GM18498 (cell line): ENCODE data around the gene MSI2.

ENCODE experiments used
- ATAC-seq: cut with Tn5 transposase; IDR thresholded peaks from one replicate; pipeline ENCODE4 v1.9.1; 2021; ENCODE audit warnings: mild to moderate bottlenecking, moderate library complexity; ENCODE audit not compliant: unreplicated experiment

Gene MSI2

DNA sequence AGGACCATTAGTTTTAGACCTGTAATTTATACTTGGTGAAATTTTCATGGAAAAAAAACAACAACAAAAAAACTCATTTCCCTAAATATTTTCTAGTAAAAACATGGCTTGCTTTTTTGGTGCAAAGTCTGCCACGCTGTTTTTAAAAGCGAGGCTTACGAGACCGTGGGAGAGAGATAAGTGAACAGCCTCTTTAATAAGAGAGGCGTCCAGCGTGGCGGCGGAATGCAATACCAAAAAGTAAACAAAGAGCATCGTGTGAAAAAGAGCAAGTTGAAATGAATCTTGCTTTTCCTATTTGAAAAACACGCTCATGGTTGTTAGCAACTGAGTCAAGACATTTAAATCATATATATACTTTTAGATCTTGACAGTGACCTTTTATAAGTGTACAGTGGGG, 10.5 kb upstream of the MSI2 start:
- ATAC-seq = no peak

DNA sequence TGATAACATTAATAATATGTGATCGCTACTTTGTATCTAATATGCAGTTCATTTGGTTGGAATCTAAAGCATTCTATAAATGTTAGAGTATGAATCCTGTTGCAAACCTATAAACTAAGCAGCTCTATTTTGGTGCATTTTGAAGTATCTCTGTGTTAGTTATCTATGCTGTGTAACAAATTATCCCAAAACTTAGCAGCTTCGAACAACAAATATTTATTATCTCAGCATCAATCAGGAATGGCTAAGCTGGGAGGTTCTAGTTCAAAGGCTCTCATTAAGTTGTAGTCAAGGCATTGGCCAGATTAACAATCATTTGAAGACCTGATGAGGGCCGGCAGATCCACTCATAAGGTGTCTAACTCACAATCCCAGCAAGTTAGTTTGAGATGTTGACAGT, 10.1 kb upstream of the MSI2 start:
- no peak for ATAC-seq

DNA sequence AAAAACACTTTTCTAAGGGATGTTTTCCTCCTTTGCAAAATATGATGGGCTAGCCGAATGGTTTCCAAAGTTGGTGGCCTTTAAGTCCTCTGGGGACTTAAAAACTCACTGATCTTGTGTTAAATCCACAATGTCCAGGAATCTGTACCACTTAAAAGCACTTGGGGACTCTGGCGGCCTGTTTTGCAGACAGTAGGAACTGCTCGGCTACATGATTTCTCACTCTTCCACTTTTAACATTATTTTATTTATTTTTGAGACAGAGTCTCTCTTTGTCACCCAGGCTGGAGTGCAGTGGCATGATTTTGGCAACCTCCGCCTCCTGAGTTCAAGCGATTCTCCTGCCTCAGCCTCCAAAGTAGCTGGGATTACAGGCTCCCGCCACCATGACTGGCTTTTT, 9.1 kb upstream of the MSI2 start:
- ATAC-seq = no peak

DNA sequence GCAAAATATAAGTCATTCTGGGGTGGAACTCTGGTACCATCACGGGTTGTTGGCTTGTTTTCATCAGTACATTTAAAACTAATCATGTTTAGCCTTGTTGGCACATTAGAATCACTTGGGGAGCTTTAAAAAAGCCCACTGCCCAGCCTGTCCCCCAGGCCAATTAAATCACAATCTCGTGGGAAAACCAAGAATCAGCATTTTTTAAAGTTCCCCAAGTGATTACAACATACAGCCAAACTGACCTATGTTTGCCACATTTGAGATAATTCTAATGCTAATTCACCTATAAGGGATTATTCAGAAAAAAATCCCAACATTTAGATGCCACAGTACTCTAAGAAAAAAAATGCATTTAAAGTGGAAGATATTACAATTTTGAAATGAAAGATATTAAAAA, 8.4 kb upstream of the MSI2 start:
- no peak for ATAC-seq

DNA sequence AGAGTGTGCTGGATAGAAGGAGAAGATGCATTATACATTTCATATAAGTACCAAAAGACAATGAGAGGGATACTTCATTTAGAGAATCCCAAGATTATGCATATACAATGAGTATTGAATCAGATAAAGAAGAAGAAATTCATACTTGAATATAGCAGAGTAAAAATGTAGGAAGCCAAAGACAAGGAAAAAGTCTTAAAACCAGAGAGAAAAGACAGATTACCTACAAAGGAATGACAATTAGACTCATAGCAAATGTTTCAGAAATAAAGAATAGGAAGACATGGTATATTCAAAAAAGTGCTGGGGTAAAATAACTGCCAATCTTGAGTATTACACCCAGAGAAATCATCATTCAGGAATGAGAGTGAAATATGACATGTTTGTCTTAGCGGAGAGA, 6.8 kb upstream of the MSI2 start:
- ATAC-seq = no peak

DNA sequence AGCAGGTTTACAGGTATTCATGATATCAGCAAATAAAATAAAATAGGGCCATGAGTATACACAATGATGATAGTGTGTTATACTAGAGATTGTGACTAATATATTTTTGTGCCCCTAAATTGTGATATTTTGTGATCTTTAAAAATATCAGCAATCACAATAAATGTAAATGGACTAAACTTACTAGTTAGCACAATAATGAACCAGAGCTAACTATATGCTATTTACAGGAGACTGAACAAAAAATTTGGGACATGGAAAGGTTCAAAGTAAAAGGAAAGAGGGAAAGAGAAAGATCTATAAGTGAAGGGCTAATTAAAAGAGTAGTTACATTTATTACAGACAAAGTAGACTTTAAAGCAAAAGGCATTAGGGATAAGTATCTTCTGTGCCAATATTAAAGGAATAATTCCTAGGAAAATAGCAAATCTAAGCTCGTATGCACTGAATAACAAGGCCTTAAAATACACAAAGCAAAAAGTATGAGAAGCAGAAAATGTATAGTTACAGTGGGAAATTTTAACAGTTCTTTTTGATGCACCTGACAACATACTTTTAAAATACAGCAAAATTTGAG, 5.0 kb upstream of the MSI2 start:
- ATAC-seq = no peak

DNA sequence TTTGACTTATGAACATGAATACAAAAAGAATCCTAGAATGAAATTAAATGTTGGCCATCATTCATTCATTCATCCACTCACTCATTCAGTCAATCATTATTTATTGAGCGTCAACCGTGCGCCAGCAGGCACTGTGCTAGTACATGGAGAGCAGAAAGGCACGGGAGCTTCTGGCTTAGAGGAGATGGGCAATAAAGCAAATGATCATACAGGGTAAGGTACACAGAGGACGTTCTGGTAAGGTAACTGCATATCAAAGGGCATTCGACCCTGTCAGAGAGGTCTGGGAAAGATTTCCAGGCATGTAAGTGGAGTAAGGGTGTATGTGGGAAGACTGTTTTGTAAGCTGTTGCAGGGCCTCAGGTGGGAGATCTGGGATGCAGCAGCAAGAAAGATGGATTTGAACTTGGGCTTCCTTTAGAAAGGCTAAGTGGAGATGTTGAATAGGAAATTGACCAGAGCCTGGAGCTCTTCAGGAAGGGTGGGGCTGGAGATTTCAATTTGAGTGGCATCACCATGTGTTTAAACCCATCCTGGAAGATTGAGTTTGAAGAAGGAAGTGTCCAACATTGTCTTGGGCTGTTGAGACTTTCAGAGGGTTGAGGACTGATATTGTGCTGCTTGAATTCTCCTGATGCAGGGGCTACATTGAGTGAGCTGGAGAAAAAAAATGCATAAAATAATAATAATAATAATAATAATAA, 2.8 kb upstream of the MSI2 start:
- ATAC-seq = no peak

DNA sequence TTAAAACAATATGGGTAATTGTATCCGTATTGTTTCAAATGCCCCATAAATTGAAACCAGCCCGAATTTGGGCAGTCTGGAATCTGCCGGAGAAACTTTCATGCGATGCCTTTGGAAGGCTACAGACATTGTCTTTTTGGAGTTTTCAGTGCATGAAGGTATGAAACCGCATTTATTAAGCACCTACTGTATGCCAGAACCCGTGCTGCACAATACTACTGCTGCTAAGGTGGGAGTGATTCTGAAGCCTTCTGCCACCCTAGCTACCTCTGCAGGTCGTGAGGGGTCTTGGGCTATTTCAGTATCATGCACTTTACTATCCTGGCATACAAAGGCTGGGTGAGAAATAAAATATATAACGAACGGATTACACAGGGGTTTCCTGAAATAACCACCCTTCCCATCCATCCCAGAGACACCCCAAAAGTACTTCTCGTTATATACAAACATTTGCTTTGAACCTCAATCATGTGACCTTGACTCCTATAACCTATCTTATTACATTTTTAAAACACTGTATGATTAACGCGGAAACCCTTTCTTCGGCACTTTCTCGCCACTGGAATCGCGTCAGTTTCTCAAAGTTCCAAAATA, 1.0 kb upstream of the MSI2 start:
- ATAC-seq = no peak

DNA sequence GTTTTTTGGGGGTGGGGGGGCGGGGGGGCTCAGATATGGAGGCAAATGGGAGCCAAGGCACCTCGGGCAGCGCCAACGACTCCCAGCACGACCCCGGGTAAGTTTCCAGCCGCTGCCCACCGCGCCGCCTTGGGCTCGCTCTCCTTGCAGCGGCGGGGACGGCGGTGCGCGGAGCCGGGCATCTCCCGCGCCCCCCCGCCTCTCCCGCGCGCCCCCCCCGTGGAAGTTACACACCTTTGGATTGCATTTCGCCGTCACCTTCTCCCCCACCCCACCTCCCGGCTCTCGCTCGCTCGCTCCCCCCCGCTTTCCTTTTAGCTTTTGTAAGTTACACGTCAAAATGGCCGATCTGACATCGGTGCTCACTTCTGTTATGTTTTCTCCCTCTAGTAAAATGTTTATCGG, 387 bp downstream of the MSI2 start:
- ATAC-seq = peak; percentile 12

DNA sequence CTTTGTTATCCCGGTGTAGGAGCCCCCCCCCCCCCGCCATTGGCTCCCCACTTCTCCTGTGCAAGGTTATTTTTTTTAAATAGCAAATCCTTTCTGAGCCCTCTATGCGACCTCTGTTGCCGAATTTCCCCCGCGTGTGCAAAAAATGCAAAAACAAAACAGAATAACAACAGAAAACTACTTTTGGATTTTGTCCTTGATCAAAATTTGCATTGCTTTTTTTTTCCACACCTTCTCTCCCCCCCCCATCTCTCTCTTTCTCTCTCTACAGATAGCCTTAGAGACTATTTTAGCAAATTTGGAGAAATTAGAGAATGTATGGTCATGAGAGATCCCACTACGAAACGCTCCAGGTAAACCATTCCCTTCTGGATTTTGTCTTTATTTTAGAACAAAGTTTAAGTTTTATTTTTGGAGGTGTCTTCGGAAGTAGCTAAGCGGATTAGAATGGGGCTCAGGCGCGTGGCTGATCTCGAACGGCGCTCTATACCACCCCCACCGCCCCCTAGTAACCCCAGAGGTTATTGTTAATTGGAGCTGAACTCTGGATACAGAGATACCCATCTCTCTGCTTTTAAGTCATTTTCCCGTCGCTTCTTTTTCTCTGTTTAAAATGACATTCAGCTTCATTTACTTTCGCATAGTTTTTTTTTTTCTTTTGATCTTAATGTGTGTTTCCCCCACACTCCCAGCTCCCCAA, 1.0 kb downstream of the MSI2 start:
- ATAC-seq = no peak

DNA sequence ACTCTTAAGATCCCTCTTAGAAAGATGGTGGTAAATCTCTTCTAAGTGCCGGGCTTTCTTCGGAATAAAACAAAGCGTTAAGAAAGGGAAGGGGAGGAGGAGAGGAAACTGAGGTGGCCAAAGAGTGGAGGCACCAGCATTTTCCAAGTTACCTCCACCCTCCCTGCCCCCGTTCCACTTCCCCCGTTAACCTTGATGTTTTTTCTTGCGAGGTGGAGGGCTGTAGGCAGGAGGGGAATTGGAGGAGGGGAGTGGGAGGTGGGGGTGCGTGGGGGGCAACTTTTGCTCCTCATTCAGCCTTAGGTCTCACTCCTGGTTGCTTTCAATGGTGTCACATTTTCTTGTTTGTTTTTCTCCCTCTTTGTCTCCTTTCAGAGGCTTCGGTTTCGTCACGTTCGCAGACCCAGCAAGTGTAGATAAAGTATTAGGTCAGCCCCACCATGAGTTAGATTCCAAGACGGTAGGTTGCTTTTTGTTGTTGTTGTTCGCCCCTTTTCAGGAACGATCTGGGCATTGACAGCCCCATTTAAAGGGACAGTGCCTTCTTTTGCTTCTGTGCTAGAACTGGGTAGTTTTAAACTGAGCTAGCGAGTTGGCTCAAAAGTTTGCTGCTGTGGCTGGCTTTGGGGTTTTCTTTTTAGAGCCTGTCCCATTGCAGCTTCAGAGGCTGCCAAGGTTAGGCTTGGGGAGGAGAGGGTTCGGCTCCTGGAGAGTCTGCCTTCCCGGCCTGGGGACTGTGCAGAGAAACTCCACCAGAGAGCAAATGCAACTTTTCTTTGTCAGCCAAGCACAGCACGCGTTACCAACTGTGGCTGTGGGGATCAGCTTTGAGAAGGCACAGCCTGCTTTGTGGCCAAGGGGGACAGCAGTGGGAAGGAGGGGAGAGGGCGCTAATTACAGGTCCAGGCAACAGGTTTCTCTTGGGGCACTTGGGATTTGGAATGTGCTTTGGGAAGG, 1.9 kb downstream of the MSI2 start:
- no peak for ATAC-seq

DNA sequence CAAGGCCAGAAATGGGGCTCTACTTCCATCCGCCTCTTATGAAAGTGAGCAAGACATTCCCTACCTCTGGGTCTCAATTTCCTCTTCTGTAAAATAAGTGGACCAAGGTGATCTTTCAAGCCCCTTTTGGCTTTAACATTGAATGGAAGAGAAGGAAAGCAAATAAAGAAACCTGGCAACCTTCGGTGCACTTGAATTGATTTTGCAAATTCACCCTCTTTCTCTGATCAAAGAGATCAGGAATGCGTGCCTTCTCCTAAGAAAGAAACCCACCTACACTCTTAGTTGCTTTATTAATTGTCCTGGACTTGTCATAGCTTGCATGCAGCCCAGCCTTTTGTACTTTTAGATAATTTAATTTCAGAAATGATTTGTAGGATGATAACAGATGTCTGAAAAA, 3.0 kb downstream of the MSI2 start:
- no peak for ATAC-seq

DNA sequence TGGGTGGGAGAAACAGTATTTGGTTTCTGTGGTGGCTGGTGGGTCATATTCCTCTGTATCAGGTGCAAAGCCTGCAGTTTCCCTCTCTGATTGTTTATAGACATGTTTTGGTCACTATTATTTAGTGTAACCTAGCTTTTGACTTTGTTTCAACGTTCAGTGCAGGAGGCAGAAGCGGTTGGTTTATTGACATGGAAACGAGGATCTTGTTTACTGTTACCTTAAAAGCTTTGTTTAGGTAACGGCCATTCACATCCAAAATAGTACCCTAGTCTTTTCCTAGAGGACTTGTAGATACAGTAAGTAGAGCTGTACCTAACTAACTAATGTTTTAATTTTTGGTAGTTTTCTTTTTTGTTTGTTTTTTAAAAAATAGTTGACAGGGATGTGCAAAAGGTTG, 3.5 kb downstream of the MSI2 start:
- ATAC-seq = no peak

DNA sequence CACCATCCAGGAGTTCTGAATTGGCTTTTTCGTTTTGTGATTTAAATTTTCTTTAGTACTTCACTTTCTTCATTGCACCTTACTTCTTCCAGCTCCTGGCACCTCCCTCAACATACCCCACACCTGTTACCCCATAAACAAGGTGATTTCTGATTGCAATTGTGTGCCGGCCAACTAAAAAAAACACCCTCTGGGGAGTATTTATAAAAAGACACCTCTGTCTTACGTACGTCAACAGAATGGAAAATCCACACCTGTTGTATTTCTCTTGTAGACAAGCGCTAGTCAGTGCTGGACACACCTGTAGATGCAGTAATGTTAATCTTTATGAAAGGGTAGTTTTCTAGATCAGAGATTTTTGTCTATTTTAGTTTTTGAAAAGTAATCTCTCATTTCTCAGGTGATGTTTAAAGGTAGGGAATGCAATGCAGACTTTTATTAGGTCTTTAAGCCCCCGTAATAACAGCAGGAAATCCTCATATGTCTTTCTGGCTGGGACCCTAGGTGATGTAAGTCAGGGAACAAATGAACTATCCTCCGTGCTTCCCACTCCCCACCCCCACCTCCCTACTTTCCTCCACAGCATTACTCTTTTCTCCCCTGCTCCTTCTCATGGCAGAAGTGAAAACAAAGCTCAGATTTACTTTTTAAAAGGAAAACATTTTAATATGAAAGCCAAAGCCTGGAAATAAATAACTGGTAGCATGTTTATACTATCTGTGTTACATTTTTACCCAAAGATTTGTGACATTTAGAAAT, 4.2 kb downstream of the MSI2 start:
- no peak for ATAC-seq

DNA sequence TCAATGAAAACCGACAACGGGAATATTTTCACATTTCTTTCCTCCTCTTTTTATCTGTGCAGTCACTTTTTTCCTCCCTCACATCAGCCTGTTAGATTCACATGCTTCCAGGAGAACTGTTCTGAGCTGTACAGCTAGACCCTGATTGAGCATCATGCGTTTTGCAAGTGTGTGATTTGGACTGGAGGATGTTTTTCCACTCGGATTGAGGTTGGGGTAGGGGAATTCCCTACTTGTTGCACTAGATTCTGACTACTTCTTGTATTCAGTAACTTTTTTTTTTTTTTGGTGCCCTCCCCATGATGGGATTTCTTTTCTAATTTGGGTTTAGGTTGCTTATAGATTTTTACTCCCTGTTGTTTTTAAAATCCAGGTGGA, 4.8 kb downstream of the MSI2 start:
- no peak for ATAC-seq

DNA sequence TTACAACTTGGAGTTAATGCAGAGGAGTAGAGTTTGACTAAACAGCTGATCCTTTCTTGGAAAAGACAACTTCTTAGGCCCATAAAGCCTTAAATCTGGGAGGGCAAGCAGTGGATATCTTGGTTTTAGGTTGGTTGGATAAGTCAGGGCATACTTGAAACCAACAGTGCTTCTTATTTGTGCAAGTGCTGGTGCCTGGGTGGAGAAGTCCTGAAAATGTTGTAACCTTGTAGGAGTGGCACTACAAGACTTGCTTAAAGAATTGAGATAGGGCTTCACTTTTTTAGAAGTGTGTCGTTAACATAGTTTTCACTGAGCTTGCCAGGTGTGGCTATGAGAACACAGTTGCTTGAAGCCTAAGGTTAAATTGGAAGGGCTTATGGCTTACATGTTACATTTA, 6.2 kb downstream of the MSI2 start:
- ATAC-seq = no peak

DNA sequence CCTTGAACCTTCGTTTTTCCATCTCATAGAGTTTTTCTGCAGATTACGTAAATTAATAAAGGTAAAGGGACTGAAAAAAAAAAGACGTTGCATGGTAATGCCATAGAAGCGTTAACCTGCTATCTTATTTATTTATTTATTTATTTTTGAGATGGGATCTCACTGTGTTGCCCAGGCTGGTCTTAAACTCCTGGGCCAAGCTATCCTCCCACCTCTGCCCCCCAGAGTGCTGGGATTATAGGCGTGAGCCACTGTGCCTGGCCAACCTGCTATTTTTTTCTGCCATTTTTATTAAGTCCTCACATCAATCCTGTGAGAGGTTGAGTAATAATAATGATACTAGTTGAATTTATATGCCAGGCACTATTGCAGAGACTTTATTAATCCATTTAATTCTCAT, 7.9 kb downstream of the MSI2 start:
- no peak for ATAC-seq

DNA sequence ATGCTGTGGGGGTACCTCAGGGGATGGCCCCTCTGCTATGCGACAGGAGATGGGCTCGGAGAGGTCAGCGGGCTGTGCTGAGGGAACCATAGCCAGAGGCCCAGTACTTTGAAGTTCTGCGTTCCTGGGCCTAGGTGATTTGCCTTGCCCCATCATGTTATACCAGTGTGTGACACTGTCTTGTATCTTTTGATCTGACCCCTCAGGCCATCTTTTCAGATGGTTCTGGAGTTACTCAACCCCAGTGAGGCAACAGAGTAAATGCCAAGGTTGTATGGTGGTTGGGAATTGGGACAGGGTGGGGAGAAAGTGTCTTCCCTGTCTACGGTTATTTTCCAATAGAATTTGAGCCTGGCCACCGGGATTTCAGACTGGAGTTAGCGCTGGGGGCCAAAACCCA, 8.5 kb downstream of the MSI2 start:
- ATAC-seq = no peak

DNA sequence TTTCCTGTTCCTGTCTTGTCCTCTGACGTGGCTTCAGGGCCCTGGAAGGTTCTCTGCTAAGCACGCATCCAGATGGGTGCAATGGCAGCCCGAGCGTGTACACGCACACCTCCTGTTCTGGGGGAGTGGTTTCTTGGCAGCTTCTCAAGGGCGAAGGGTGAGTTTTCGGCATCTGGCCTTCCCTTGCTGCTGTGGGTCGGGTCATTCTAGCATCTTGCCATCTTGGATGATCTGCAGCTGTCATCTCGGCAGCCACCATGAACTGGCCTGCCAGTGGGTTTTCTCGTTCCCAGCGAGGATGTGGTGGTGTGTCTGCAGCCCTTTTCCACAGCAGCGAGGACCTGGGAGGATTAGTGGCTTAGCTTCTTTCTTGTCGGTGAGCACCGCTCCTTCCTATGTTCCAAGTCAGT, 10.6 kb downstream of the MSI2 start:
- no peak for ATAC-seq

DNA sequence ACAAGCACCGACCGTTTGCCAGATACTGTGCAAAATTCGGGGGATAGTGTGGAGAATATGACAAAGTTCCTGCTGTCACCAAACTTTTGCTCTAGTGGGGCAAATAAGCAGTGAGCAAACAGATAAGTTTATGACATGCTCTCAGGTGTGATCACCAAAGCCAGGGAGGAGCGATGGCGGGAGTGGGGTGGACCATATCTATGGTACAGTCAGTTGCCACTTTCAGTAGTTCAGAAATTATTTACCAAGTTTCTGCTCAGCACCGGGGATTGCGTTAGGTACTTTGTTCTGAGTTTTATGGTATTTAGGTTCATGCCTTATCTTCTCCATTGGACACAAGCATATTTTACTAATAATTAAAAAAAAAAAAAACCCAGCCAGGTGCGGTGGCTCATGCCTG, 11.9 kb downstream of the MSI2 start:
- no peak for ATAC-seq
